ENCODE measurements around the gene KCNG2. TPM values are rescaled to one million over a fixed set of nuclear protein-coding genes. Genes with fewer than 3 reads are reported as not detected.

Gene KCNG2
- total and polyA plus RNA-seq, 10 of the 15 experiments (the other 5 are each of a cell fraction or from before 2014, with no cell fraction given) = 0.20 to 0.23 TPM; not detected in 8

DNA sequence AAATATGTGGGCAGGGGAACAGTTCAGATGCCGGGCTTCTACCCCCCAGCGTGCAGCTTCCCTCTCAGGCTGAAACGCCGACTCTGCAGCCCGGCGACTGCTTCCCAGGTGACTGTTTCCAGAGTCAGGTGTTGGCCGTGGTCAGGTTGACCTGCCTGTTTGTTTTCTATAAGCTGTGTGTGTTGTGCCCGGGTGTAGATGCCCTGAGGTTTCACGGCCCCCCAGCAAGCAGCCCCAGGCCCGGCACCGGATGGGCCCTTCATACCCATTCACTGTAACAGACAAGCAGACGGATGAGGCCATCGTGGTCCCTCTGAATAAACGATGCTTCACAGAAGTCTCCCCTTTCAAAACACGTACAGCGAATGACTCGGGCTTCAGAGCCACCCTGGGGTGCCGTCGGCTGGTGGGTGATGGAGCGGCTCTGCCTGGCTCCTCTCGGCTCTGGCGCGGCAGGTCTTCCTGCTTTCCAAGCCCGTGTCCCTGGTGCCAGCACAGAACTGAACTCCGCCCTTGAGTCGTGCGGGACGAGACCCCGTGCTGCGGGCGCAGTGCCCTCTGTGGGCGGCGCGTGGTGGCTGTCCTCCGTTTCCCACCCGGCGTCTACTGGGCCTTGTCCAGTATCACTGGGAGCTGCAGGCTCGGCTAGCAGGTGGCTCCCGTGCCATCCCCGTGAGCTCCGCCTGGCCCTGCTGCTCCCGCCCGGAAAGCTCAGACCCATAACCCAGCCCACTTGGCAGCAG, 15.0 kb upstream of the KCNG2 start:
- Histone ChIP-seq H3K4me3 (no peak overlapping the region), H3K27me3 (replicated peaks in 1 of 2; ENCODE audit: control insufficient read depth in 2 of 2, insufficient read depth in 2 of 2, low read length in 1 of 2) (no peaks in the 10 kb centered on the region), H3K9me3 (replicated peaks; ENCODE audit: control insufficient read depth, insufficient read depth, low read length) (no peaks in the 10 kb centered on the region), H2AFZ (ENCODE audit: control insufficient read depth, low read depth, low read length) (no peak overlapping the region), H3K27ac (ENCODE audit: control insufficient read depth, insufficient read depth) (no peak overlapping the region), H3K9ac (ENCODE audit: control insufficient read depth, insufficient read depth, low read length) (no peak overlapping the region), H3K4me2 (ENCODE audit: control insufficient read depth, insufficient read depth) (no peak overlapping the region), H3K4me1 (ENCODE audit: control insufficient read depth, insufficient read depth, low read length) (no peaks in the 10 kb centered on the region), H4K20me1 (ENCODE audit: control insufficient read depth, insufficient read depth) (no peaks in the 10 kb centered on the region), H3K79me2 (ENCODE audit: control insufficient read depth, insufficient read depth, low read length) (no peaks in the 10 kb centered on the region), H3K36me3 (ENCODE audit: control insufficient read depth in 2 of 2, insufficient read depth in 2 of 2, low read length in 1 of 2) (no peaks in the 10 kb centered on the region)
- in situ Hi-C loops (cut with MboI) = no loop called here
- BruUV-seq (replicated peaks) = no TSS peak
- ChIA-PET CTCF (no interaction called here), RAD21 (ENCODE audit: unreplicated experiment) (no interaction called here), POLR2A (no interaction called here), SMC1A (ENCODE audit: uncharacterized antibody, unreplicated experiment) (no interaction called here)
- intact Hi-C loops (cut with micrococcal nuclease; ENCODE audit: unreplicated experiment) = no loop called here
- no peak for FAIRE-seq
- ATAC-seq = no peak
- 70% methylated on average over 42 of the region's 43 CpGs for WGBS (ENCODE audit: insufficient coverage, insufficient replicate concordance, low lambda C conversion rate, missing lambda C conversion rate)
- no peak for DNase-seq (ENCODE audit: low read depth, low spot score)
- TF ChIP-seq, protein P1, sequence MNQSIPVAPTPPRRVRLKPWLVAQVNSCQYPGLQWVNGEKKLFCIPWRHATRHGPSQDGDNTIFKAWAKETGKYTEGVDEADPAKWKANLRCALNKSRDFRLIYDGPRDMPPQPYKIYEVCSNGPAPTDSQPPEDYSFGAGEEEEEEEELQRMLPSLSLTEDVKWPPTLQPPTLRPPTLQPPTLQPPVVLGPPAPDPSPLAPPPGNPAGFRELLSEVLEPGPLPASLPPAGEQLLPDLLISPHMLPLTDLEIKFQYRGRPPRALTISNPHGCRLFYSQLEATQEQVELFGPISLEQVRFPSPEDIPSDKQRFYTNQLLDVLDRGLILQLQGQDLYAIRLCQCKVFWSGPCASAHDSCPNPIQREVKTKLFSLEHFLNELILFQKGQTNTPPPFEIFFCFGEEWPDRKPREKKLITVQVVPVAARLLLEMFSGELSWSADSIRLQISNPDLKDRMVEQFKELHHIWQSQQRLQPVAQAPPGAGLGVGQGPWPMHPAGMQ (IDR thresholded peaks at IDR 0.05; ENCODE audit: borderline replicate concordance) = no peak
- TF ChIP-seq MYB (IDR thresholded peaks at IDR 0.05; ENCODE audit: borderline replicate concordance, low read depth, low read length) (no peak), EGR1 (IDR thresholded peaks at IDR 0.05; ENCODE audit: borderline replicate concordance in 1 of 2, low read depth in 2 of 2, low read length in 2 of 2) (no peak), SIN3A (IDR thresholded peaks at IDR 0.05; ENCODE audit: low read depth, low read length) (no peak), CBX5 (IDR thresholded peaks at IDR 0.05; ENCODE audit: low read depth) (no peak), NR2C1 (IDR thresholded peaks at IDR 0.05) (no peak), RUNX3 (IDR thresholded peaks at IDR 0.05; ENCODE audit: low read length) (no peak), LARP7 (IDR thresholded peaks at IDR 0.05) (no peak)

All from GM12878 (cell line).